ENCODE measurements around the gene CCT5.

GRCh38 chr5:10235350-10235749 is 14.7 kb upstream of the CCT5 start:
- no peak for TF ChIP-seq CTCF (IDR thresholded peaks at IDR 0.05; ENCODE audit: low read depth, low read length)
- TF ChIP-seq EZH2phosphoT487 (IDR thresholded peaks at IDR 0.05; ENCODE audit: low read depth) = no peak

Data from OCI-LY3 (cell line).